NCI-H774 (cell line): ENCODE measurements around the gene ARHGAP29.

Source experiments
- DNase-seq: peaks from one replicate; lab custom pipeline; 2025; lab: John Stamatoyannopoulos, UW

The ARHGAP29 gene

GRCh38 chr1:94259635-94260289 is 22.4 kb upstream of the ARHGAP29 start:
- no peak for DNase-seq

GRCh38 chr1:94258873-94259331 is 21.5 kb upstream of the ARHGAP29 start:
- no peak for DNase-seq

GRCh38 chr1:94257444-94257843 is 20.1 kb upstream of the ARHGAP29 start:
- no peak for DNase-seq

- no peak for DNase-seq
Measured at GRCh38 chr1:94255476-94255875, 18.1 kb upstream of the ARHGAP29 start.

GRCh38 chr1:94254073-94254810 is 16.9 kb upstream of the ARHGAP29 start:
- DNase-seq, result no peak

- DNase-seq, result no peak
Measured at GRCh38 chr1:94253456-94254017, 16.2 kb upstream of the ARHGAP29 start.

- no peak for DNase-seq
Measured at GRCh38 chr1:94250341-94250740, 13.0 kb upstream of the ARHGAP29 start.

GRCh38 chr1:94248956-94249688 is 11.7 kb upstream of the ARHGAP29 start:
- no peak for DNase-seq

- peak; percentile 77 for DNase-seq
Measured at GRCh38 chr1:94247138-94248094, 10.0 kb upstream of the ARHGAP29 start.

GRCh38 chr1:94246692-94247137 is 9.3 kb upstream of the ARHGAP29 start:
- no peak for DNase-seq

- no peak for DNase-seq
Measured at GRCh38 chr1:94245747-94246438, 8.5 kb upstream of the ARHGAP29 start.

GRCh38 chr1:94244816-94245215 is 7.4 kb upstream of the ARHGAP29 start:
- no peak for DNase-seq

GRCh38 chr1:94243665-94244064 is 6.3 kb upstream of the ARHGAP29 start:
- no peak for DNase-seq

GRCh38 chr1:94240822-94241221 is 3.4 kb upstream of the ARHGAP29 start:
- DNase-seq, result no peak

- no peak for DNase-seq
Measured at GRCh38 chr1:94239796-94240195, 2.4 kb upstream of the ARHGAP29 start.

- DNase-seq, result no peak
Measured at GRCh38 chr1:94239051-94239450, 1.7 kb upstream of the ARHGAP29 start.

- no peak for DNase-seq
Measured at GRCh38 chr1:94236630-94237290, 624 bp downstream of the ARHGAP29 start.

- DNase-seq, result no peak
Measured at GRCh38 chr1:94236013-94236491, 1.3 kb downstream of the ARHGAP29 start.

- DNase-seq, result no peak
Measured at GRCh38 chr1:94235189-94236012, 2.0 kb downstream of the ARHGAP29 start.
